KMS-11 (cell line): Measurements from ENCODE around the gene TMEM131.

Experiments
- H2AFZ ChIP-seq: fragments of 200-600 bp; sonication (generic); 2 replicates; pipeline ENCODE4 v1.6.1; 2016; ENCODE audit warnings: antibody characterized with exemption, mixed run types, low read depth
- H3K27ac ChIP-seq: fragments of 200-600 bp; sonication (generic); 2 replicates; pipeline ENCODE4 v1.6.1; 2016; ENCODE audit warnings: mild to moderate bottlenecking, mixed run types
- H3K27me3 ChIP-seq: fragments of 200-600 bp; sonication (generic); 2 replicates; pipeline ENCODE4 v1.6.1; 2017; ENCODE audit warnings: mild to moderate bottlenecking, low read depth, mixed run types, moderate library complexity; ENCODE audit not compliant: insufficient read depth
- H3K36me3 ChIP-seq: fragments of 200-600 bp; sonication (generic); 2 replicates; pipeline ENCODE4 v1.6.1; 2017; ENCODE audit warnings: mild to moderate bottlenecking, mixed run types; ENCODE audit not compliant: insufficient read depth
- H3K4me1 ChIP-seq: fragments of 200-600 bp; sonication (generic); 2 replicates; pipeline ENCODE4 v1.6.1; 2016; ENCODE audit warnings: mild to moderate bottlenecking, low read depth, mixed run types; ENCODE audit not compliant: poor library complexity, severe bottlenecking
- H3K4me2 ChIP-seq: fragments of 200-600 bp; sonication (generic); 2 replicates; pipeline ENCODE4 v1.7.0; 2016; ENCODE audit warnings: mild to moderate bottlenecking, mixed run types
- H3K4me3 ChIP-seq: fragments of 200-600 bp; sonication (generic); IDR thresholded peaks from 2 replicates; pipeline ENCODE4 v1.6.1; 2017; ENCODE audit warnings: low read depth, low read length, mixed read lengths; ENCODE audit not compliant: insufficient read depth
- H3K79me2 ChIP-seq: fragments of 200-600 bp; sonication (generic); 2 replicates; pipeline ENCODE4 v1.6.1; 2016; ENCODE audit warnings: low read depth, mixed run types; ENCODE audit not compliant: insufficient read depth
- H3K9ac ChIP-seq: fragments of 200-600 bp; sonication (generic); 2 replicates; pipeline ENCODE4 v1.6.1; 2016; ENCODE audit warnings: mild to moderate bottlenecking, mixed run types
- H4K20me1 ChIP-seq: fragments of 200-600 bp; sonication (generic); 2 replicates; pipeline ENCODE4 v1.6.1; 2016; ENCODE audit warnings: mild to moderate bottlenecking, mixed run types; ENCODE audit not compliant: insufficient read depth
- CTCF ChIP-seq: fragments of 200-600 bp; sonication (generic); conservative IDR thresholded peaks from 2 replicates; pipeline ENCODE4 v1.6.1; 2017; ENCODE audit warnings: low read depth, mild to moderate bottlenecking, antibody characterized with exemption, low read length, moderate library complexity, mixed read lengths

Gene TMEM131

GRCh38 chr2:97718942-97719341, 276.8 kb downstream of the TMEM131 start:
- H2AFZ ChIP-seq, result no peak overlapping the region
- no peak overlapping the region for H3K4me2 ChIP-seq

GRCh38 chr2:97718051-97718882, 277.5 kb downstream of the TMEM131 start:
- Histone ChIP-seq H3K27me3 (no peaks in the 10 kb centered on the region), H3K4me3 (no peak overlapping the region), H3K9ac (no peak overlapping the region), H2AFZ (no peak overlapping the region), H3K4me1 (no peaks in the 10 kb centered on the region), H3K36me3 (no peaks in the 10 kb centered on the region), H3K79me2 (no peaks in the 10 kb centered on the region), H3K4me2 (no peak overlapping the region), H3K27ac (no peak overlapping the region), H4K20me1 (no peaks in the 10 kb centered on the region)
- no peak for TF ChIP-seq CTCF

More at GRCh38 chr2:97718942-97719341, 276.8 kb downstream of the TMEM131 start:
- no peaks in the 10 kb centered on the region for H3K4me1 ChIP-seq
- H3K27me3 ChIP-seq, result no peaks in the 10 kb centered on the region
- H3K27ac ChIP-seq, result no peak overlapping the region
- H3K36me3 ChIP-seq, result no peaks in the 10 kb centered on the region
- H4K20me1 ChIP-seq, result no peaks in the 10 kb centered on the region
- H3K4me3 ChIP-seq, result no peak overlapping the region
- TF ChIP-seq CTCF, result no peak
- no peak overlapping the region for H3K9ac ChIP-seq
- H3K79me2 ChIP-seq, result no peaks in the 10 kb centered on the region

GRCh38 chr2:97717613-97717995, 278.1 kb downstream of the TMEM131 start:
- Histone ChIP-seq H4K20me1 (no peaks in the 10 kb centered on the region), H3K27ac (no peak overlapping the region), H2AFZ (no peak overlapping the region), H3K4me3 (no peak overlapping the region), H3K27me3 (no peaks in the 10 kb centered on the region), H3K4me2 (no peak overlapping the region), H3K79me2 (no peaks in the 10 kb centered on the region), H3K36me3 (no peaks in the 10 kb centered on the region), H3K4me1 (no peaks in the 10 kb centered on the region), H3K9ac (no peak overlapping the region)
- no peak for TF ChIP-seq CTCF

GRCh38 chr2:97716695-97717612, 278.8 kb downstream of the TMEM131 start:
- Histone ChIP-seq H4K20me1 (no peaks in the 10 kb centered on the region), H3K4me3 (no peak overlapping the region), H3K27me3 (no peaks in the 10 kb centered on the region), H3K9ac (no peak overlapping the region), H2AFZ (no peak overlapping the region), H3K27ac (no peak overlapping the region), H3K4me1 (no peaks in the 10 kb centered on the region), H3K36me3 (no peaks in the 10 kb centered on the region), H3K4me2 (no peak overlapping the region), H3K79me2 (no peaks in the 10 kb centered on the region)
- no peak for TF ChIP-seq CTCF
